ENCODE measurements around the gene MEIOB. TPM values are rescaled to one million over a fixed set of nuclear protein-coding genes. Genes with fewer than 3 reads are reported as not detected.

Gene MEIOB
- total RNA-seq, 1 experiment from 2014 or later, result not detected

DNA sequence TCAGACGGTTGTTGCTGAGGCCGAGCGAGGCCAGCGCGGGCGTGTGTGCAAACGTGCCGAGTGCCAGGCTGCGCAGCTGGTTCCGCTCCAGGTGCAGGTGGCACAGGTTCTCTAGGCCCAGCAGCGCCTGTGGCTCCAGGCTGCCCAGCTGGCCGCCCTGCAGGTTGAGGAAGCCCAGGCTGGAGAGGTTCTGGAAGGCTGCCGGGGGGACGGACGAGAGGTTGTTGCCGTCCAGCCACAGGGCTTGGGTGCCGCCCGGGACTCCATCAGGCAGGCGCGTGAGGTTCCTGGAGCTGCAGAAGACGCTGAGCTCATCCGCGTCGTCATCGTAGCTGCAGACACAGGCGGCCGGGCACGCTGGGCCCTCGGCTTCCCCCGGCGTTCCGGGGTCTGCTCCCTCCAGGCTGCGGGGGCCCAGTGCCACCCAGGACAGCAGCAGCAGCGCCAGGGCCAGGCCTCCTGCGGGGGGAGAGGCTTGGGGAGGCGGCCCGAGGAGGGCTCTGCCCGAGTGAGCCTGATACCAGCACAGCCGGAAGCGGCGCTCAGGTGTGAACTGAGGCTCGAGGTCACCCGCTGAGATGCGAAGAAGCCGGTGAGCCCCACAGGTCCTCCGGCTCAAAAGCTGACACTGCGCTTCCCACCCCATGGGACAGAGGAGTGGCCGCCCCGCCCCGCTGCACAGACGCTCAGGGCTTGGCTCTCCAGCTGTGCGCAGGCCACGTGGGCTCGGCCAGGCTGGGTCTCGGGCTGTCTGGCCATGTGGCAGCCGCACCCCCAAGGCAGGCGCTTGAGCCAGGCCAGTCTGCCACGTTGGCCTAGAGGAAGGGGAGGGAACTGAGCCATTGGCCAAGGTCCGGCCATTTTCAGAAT lies 79.8 kb downstream of the MEIOB start:
- no peak for TF ChIP-seq EZH2 (IDR thresholded peaks at IDR 0.05; ENCODE audit: low read depth)
- TF ChIP-seq, protein P1, sequence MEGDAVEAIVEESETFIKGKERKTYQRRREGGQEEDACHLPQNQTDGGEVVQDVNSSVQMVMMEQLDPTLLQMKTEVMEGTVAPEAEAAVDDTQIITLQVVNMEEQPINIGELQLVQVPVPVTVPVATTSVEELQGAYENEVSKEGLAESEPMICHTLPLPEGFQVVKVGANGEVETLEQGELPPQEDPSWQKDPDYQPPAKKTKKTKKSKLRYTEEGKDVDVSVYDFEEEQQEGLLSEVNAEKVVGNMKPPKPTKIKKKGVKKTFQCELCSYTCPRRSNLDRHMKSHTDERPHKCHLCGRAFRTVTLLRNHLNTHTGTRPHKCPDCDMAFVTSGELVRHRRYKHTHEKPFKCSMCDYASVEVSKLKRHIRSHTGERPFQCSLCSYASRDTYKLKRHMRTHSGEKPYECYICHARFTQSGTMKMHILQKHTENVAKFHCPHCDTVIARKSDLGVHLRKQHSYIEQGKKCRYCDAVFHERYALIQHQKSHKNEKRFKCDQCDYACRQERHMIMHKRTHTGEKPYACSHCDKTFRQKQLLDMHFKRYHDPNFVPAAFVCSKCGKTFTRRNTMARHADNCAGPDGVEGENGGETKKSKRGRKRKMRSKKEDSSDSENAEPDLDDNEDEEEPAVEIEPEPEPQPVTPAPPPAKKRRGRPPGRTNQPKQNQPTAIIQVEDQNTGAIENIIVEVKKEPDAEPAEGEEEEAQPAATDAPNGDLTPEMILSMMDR (conservative IDR thresholded peaks at IDR 0.05), result no peak
- H3K79me2 ChIP-seq (ENCODE audit: low read depth), result no peaks in the 10 kb centered on the region
- H3K27me3 ChIP-seq (ENCODE audit: insufficient read depth, low read depth), result no peaks in the 10 kb centered on the region
- no peak overlapping the region for H2AFZ ChIP-seq
- DNase-seq, result no peak
- H3K4me2 ChIP-seq, result no peak overlapping the region
- H3K9me3 ChIP-seq (ENCODE audit: insufficient read depth, low read depth), result no peaks in the 10 kb centered on the region
- H4K20me1 ChIP-seq (ENCODE audit: insufficient read depth), result no peaks in the 10 kb centered on the region
- H3K4me3 ChIP-seq, result no peak overlapping the region
- H3F3A ChIP-seq (ENCODE audit: insufficient read depth, low read depth), result no peaks in the 10 kb centered on the region
- POLR2A ChIA-PET (ENCODE audit: unreplicated experiment), result interaction anchor here (0.7 kb wide), 1 partner anchor 86 kb away, joined by 17 read pairs; no protein-coding TSS in a partner anchor
- CTCF ChIA-PET, result no interaction called here
- no TSS peak for BruUV-seq (replicated peaks)
- no peak overlapping the region for H3K27ac ChIP-seq
- H3K9me2 ChIP-seq (ENCODE audit: insufficient read depth), result no peaks in the 10 kb centered on the region
- intact Hi-C loops (cut with micrococcal nuclease; ENCODE audit: unreplicated experiment), result no loop called here
- H3K36me3 ChIP-seq (ENCODE audit: low read depth), result no peaks in the 10 kb centered on the region
- no peaks in the 10 kb centered on the region for H3K4me1 ChIP-seq (replicated peaks; ENCODE audit: insufficient read depth)

DNA sequence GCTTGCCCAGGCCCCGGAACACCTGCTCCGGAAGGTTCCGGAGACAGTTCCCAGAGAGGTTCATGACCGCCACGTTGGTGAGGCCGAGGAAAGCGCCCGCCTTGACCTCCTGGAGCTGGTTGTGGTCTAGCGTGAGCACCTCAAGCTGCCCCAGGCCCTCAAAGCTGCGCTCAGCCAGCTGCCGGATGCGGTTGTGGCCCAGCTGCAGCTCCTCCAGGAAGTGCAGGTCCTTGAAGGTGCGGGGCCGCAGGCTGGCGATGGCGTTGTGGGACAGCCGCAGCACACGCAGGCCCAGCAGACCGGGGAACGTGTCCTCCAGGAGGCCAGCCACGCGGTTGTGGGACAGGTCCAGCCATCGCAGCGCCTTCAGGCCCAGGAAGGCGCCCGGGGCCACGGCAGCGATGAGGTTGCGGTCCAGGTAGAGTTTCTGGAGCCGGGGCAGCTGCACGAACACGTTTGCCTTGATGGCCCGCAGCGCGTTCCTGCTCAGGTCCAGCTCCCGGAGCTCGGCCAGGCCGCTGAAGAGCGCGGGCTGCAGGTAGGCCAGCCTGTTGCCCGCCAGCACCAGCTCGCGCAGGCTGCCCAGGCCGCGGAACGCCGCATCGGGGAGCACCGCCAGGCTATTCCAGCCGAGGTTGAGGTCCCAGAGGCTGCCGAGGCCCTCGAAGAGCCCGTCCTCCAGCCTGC lies 80.6 kb downstream of the MEIOB start:
- POLR2A ChIA-PET (ENCODE audit: unreplicated experiment), result interaction anchor here (0.7 kb wide), 1 partner anchor 85 kb away, joined by 17 read pairs; no protein-coding TSS in a partner anchor
- no TSS peak for BruUV-seq (replicated peaks)

DNA sequence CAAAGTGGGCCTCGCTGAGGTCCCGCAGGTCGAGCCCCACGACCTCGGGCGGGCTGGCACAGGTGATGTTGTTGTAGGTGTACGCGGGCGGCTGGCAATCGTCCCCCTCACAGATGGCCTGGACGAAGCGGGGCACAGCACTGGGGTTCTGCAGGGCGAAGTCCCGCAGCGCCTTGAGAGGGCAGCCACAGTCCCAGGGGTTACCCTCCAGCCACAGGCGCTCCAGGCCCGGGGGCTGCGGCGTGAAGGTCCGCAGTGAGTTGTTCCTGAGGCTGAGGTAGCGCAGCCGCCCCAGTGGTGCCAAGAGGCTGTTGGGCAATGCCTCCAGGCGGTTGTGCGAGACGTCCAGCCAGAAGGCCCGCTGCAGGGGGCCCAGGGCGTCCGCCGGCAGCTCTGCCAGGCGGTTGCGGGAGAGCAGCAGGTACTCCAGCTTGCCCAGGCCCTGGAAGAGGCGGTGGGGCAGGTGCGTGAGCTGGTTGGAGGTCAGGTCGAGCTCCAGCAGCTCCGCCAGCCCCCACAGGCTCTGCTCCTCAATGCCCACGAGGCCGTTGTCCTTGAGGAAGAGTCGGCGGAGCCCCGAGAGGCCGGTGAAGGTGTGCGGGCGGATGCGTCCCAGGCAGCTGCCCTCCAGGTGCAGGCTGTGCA lies 81.2 kb downstream of the MEIOB start:
- Histone ChIP-seq H3K27me3 (ENCODE audit: insufficient read depth, low read depth) (no peaks in the 10 kb centered on the region), H3K9me2 (ENCODE audit: insufficient read depth) (no peaks in the 10 kb centered on the region), H3K27ac (no peak overlapping the region), H3K79me2 (ENCODE audit: low read depth) (peaks cover 7% of the 10 kb centered on the region; the same call in 1 of the 2 replicates), H3K4me2 (no peak overlapping the region), H4K20me1 (ENCODE audit: insufficient read depth) (peaks cover 5% of the 10 kb centered on the region; the same call in 1 of the 2 replicates), H3K9me3 (ENCODE audit: insufficient read depth, low read depth) (no peaks in the 10 kb centered on the region), H3K36me3 (ENCODE audit: low read depth) (no peaks in the 10 kb centered on the region), H2AFZ (no peak overlapping the region), H3K4me1 (replicated peaks; ENCODE audit: insufficient read depth) (no peaks in the 10 kb centered on the region), H3K4me3 (no peak overlapping the region), H3F3A (ENCODE audit: insufficient read depth, low read depth) (no peaks in the 10 kb centered on the region)
- POLR2A ChIA-PET (ENCODE audit: unreplicated experiment), result no interaction called here
- no TSS peak for BruUV-seq (replicated peaks)
- DNase-seq, result no peak
- CTCF ChIA-PET, result no interaction called here
- intact Hi-C loops (cut with micrococcal nuclease; ENCODE audit: unreplicated experiment), result no loop called here
- no peak for TF ChIP-seq EZH2 (IDR thresholded peaks at IDR 0.05; ENCODE audit: low read depth)
- TF ChIP-seq, protein P1 (conservative IDR thresholded peaks at IDR 0.05), result no peak

More for the DNA sequence above, 80.6 kb downstream of the MEIOB start:
- Histone ChIP-seq H3K4me1 (replicated peaks; ENCODE audit: insufficient read depth) (no peaks in the 10 kb centered on the region), H3K9me2 (ENCODE audit: insufficient read depth) (no peaks in the 10 kb centered on the region), H4K20me1 (ENCODE audit: insufficient read depth) (no peaks in the 10 kb centered on the region), H3K27ac (no peak overlapping the region), H3K9me3 (ENCODE audit: insufficient read depth, low read depth) (no peaks in the 10 kb centered on the region), H3K4me2 (no peak overlapping the region), H3K4me3 (no peak overlapping the region), H3K79me2 (ENCODE audit: low read depth) (peaks cover 2% of the 10 kb centered on the region; the same call in 1 of the 2 replicates), H2AFZ (no peak overlapping the region), H3K27me3 (ENCODE audit: insufficient read depth, low read depth) (no peaks in the 10 kb centered on the region), H3K36me3 (ENCODE audit: low read depth) (no peaks in the 10 kb centered on the region), H3F3A (ENCODE audit: insufficient read depth, low read depth) (no peaks in the 10 kb centered on the region)
- CTCF ChIA-PET, result no interaction called here
- no peak for DNase-seq
- intact Hi-C loops (cut with micrococcal nuclease; ENCODE audit: unreplicated experiment), result no loop called here
- TF ChIP-seq, protein P1 (conservative IDR thresholded peaks at IDR 0.05), result no peak
- TF ChIP-seq EZH2 (IDR thresholded peaks at IDR 0.05; ENCODE audit: low read depth), result no peak
